Measurements from ENCODE around the gene SLC16A12.
A peak's percentile ranks its signal among the peaks of the same experiment; 100 is the strongest.
"Not testable (repeated sequence)": the region's sequence is repeated elsewhere in the genome, so short reads cannot be mapped to it uniquely, and the experiment has no call there.

SLC16A12 gene

DNA sequence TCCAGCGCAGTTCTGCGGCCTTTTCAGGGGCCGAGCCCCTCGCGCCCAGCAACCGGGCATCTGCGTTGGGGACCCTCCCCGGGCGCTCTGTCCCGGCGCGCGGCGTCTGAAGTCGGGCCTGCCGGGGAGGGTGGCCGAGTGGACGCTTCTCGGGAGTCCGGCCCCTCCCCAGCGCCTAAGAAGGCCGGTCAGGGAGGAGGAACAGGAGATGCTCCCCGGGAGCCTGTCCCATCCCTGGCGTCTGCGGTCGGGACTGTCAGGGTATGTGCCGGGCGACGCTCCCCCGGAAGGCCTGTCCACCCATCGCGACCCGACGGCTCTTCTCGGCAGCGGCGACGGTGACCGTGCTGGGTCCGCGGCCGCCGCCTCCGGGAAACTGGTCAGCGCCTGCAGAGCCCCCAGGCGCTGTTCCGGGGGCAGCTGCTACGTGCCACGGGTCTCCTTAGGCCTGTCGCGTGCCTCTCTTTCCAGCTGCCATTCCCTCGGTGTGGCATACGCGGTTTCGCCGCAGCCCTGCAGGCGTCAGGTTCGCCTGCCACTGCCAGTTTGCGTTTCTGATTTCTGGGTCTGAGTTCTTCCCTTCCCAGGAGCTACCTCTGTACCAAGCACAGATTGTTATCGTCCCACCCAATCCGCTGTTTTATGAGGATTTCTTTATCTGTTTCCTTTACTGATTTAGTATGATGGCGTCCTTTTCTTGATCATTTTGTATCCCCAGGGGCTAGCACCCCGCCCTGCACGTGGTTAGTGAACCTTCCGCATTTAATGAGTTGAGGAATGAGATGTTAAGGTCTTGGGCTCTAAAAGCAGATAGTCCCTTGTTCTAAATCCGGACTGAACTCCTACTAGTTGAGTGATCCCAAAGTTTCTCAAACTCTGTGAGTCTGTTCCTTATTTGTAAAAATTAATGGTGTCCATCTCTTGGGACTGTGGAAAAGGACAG lies 120.2 kb downstream of the SLC16A12 start:
- DNase-seq, result peak in 12 of 14 donors; percentile 53 to 92 (median 72)

DNA sequence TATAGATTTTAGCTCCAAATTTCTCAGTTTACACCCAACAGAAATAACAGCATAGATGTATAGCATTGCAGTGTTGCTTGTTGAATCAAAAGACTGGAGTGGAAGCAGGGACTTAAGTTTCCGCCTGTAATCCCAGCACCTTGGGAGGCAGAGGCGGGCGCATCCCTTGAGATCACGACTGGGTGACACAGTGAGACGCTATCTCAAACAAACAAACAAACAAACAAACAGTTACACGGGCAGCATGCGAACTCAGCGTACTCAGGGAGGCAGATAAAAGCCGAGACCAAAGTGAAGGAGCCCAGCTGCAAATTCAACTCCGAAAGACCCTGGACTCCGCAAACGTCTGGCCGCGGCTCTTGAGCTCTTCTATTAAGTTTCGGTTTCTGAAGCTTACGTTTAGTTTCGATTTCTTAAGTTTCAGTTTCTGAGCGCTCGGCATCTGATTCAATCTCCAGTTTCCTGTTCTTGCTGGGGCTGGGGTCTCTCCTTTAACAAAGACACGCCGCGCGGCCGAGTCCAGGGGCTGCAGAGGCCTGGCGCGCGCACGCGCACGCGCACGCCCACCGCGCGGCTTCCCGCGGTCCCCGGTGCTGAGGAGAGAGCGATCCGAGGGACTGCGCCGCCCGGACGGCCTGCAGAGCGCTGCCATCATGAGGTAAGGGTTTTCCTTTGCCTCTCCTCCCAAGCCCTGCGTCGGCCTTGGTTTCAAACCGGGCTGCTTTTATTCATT lies 121.1 kb downstream of the SLC16A12 start, which contains the start of gene IFIT5:
Gene IFIT5, plus strand, starts transcription at position 423 of the 733 bp plus-strand sequence. Its CDS starts 231 bp downstream, at position 654.
- peak in 11 of 14 donors; percentile 66 to 88 (median 74) for DNase-seq

DNA sequence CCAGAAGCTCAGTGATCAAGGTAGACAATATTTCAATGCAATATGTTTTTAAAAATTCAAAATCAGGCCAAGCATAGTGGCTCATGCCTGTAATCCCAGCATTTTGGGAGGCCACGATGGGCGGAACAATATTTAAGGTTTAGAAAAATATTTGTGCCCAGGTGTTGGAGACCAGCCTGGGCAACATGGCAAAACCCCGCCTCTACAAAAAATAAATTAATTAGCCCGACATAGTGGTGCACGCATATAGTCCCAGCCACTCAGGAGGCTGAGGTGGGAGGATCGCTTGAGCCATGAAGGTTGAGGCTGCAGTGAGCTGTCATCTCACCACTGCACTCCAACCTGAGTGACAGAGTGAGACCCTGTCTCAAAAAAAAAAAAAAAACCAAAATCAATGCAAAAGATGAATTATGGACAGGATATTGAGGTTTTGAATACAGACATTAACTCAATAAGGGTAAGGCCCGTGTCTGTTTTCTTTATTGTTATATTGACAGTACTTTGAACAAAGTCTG lies 121.9 kb downstream of the SLC16A12 start:
- DNase-seq, result no peak

DNA sequence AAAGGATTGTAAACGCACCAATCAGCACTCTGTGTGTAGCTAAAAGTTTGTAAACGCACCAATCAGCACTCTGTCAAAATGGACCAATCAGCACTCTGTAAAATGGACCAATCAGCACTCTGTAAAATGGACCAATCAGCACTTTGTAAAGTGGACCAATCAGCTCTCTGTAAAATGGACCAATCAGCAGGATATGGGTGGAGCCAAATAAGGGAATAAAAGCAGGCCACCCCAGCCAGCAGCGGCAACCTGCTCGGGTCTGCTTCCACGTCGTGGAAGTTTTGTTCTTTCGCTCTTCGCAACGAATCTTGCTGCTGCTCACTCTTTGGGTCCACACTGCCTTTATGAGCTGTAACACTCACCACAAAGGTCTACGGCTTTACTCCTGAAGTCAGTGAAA lies 123.1 kb downstream of the SLC16A12 start:
- not testable (repeated sequence) for DNase-seq

DNA sequence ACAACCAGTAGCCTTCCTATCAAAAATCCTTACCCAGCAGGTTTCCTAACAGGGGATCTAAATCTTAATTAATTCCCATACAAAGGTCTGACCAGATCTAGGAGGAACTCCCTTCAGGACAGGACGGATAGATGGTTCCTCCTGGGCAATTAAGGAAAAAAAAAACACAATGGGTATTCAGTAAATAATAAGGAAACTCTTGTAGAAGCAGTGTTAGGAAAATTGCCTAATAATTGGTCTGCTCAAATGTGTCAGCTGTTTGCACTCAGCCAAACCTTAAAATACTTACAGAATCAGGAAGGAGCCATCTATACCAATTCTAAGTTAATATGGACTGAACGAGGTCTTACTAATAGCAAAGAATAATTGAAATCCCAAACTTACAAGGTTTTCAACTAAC lies 124.3 kb downstream of the SLC16A12 start:
- DNase-seq, result not testable (repeated sequence)

DNA sequence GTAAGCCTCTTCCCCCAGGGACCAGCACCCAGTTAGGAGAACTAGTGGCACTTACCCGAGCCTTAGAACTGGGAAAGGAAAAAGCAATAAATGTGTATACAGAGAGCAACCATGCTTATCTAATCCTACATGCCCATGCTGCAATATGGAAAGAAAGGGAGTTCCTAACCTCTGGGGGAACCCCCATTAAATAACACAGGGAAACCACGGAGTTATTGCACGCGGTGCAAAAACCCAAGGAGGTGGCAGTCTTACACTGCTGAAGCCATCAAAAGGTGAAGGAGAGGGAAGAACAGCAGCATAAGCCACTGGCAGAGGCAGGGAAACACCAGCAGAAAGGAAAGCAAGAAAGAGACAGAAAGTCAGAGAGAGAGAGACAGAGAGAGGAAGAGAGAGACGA lies 124.8 kb downstream of the SLC16A12 start:
- not testable (repeated sequence) for DNase-seq

DNA sequence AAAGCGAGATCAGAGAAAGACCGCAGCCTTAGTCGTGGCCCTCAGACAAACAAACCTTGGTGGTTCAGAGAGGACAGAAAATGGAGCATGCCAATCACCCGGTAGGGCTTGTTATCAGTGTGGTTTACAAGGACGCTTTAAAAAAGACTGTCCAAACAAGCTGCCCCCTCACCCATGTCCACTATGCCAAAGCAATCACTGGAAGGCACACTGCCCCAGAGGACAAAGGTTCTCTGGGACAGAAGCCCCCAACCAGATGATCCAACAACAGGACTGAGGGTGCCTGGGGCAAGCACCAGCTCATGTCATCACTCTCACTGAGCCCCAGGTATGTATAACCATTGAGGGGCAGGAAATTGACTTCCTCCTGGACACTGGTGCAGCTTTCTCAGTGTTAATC lies 126.1 kb downstream of the SLC16A12 start:
- DNase-seq, result not testable (repeated sequence)

DNA sequence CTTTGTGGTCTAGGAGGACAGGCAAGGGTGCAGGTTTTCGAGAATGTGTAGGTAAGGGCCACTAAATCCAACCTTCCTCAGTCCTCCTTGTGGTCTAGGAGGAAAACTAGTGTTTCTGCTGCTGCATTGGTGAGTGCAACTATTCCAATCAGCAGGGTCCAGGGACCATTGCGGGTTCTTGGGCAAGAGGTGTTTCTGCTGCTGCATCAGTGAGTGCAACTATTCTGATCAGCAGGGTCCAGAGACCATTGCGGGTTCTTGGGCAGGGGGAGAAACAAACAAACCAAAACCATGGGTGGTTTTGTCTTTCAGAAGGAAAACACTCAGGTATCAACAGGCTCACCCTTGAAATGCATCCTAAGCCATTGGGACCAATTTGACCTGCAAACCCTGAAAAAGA lies 127.6 kb downstream of the SLC16A12 start:
- DNase-seq, result not testable (repeated sequence)

DNA sequence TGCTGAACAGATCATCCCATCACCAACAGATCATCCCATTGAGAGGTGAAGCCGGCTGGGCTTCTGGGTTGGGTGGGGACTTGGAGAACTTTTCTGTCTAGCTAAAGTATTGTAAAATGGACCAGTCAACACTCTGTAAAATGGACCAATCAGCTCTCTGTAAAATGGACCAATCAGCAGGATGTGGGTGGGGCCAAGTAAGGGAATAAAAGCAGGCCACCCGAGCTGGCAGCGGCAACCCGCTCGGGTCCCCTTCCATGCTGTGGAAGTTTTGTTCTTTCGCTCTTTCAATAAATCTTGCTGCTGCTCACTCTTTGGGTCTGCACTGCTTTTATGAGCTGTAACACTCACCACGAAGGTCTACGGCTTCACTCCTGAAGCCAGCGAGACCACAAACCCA lies 129.2 kb downstream of the SLC16A12 start:
- DNase-seq, result not testable (repeated sequence)

DNA sequence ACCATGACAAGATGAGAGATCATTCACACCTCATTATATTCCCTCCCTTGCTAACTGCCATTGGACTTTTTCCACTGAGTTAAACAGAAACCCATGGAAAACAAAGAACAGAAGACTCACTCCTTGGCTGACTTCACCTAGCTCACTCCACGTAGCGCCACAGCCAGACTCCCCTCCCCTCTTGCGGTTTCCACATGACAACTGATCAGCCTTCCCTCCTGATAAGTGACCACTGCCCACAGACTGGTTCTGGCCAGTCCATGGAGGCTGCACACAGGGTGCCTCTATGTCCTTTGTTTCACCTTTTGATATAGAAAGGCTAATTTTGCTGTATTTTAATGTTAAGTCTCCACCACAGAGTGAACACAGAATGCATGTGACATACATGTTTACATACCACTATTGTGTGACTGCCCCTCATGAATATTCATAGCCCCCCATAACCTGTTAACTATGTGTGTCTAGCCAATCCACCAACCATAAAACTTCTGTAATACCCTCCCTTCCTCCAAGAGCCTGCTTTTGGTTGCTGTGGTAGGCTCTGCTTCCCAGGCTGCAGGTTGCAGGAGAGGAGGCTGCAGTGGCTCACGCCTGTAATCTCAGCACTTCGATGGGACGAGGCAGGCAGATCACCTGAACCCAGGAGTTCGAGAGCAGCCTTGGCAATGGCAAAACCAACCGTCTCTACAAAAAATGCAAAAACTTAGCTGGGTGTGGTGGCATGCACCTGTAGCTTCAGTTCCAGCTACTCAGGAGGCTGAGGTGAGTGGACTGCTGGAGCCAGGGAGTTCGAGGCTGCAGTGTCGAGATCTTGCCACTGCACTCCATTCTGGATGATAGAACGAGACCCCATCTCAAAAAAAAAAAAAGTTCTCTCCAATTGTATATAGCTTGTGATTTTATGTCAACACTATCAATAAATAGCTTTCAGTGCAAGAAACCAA lies 131.0 kb downstream of the SLC16A12 start:
- DNase-seq, result no peak

DNA sequence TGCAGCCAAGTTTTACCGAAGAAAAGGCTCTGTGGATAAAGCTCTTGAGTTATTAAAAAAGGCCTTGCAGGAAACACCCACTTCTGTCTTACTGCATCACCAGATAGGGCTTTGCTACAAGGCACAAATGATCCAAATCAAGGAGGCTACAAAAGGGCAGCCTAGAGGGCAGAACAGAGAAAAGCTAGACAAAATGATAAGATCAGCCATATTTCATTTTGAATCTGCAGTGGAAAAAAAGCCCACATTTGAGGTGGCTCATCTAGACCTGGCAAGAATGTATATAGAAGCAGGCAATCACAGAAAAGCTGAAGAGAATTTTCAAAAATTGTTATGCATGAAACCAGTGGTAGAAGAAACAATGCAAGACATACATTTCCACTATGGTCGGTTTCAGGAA lies 132.4 kb downstream of the SLC16A12 start:
- no peak for DNase-seq

DNA sequence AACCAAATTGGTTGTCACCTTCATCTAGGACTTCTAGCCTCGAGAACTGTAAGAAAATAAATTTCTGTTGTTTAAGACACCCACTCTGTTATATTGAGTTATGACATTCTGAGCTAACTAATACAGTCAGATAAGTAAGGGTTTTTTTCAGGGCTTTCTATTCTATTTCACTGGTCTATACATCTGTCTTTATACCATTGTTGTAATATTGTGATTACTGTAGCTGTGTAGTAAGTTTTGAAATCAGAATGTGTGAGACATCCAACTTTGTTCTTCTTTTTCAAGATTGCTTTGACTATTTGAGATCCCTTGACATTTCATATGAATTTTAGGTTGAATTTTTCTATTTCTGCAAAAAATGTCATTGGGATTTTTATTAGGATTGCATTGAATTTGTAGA lies 135.4 kb downstream of the SLC16A12 start:
- no peak for DNase-seq

DNA sequence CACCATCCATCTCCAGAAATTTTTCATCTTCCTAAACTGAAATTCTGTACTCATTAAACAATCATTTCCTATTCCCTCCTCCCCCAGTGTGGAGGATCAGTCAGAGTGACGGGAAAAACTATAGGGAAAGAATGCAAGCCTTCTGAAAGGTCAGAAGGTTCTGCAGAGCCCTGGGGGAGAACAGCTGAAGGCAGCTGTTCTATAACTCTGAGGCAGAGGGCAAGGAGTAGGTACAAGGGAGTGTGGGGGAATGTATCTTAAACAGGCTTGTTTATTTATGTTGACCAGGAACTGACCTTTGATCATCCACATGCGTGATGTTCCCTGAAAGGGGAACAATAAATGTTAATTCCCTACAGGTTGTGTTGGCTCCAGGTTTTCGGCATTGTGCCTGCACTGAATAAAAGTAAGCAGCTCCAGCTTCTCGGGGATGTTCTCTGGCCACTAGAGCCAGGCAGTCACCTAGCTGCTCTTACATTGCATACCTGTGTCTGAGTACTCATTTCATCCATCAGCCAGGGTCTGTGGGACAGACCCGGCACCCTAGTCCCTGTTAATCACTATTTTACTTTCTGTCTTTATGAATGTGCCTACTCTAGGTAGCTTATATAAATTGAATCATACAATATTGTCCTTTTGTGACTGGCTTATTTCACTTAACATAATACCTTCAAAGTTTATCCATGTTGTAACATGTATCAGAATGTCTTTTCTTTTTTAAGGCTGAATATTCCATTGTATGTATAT lies 137.2 kb downstream of the SLC16A12 start:
- no peak for DNase-seq

DNA sequence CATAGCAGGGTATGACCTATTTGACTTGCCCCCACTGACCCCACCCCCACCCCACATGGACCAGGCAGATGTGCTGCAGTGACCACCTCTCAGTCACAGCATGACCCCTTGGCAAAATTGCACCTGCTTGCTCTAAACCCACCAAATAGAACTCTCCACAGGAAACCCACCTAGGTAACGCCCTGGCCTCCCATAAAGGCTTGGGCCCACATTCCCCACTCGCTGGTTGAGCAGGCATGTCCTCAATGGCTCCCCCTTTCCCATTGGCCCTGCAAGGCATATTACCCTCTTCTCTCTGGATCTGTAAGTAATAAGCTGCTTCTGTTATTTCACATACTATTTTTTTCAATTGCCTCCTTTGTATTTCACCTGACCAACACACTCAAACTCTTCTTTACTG lies 140.3 kb downstream of the SLC16A12 start:
- no peak for DNase-seq

DNA sequence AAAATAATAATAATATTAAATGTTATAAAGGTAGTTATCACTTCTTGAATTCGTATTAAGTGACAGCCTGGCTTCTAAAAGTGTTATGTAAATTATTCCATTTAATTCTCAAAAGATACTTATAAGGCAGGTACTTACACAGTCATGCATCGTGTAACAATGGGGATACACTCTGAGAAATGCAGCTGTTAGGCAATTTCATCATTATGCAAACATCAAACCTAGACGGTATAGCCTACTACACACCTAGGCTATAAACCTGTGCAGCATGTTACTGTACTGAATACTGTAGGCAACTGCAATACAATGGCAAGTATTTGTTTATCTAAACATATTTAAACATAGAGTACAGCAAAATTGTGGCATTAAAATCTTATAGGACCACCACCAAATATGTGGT lies 141.5 kb downstream of the SLC16A12 start:
- no peak for DNase-seq

DNA sequence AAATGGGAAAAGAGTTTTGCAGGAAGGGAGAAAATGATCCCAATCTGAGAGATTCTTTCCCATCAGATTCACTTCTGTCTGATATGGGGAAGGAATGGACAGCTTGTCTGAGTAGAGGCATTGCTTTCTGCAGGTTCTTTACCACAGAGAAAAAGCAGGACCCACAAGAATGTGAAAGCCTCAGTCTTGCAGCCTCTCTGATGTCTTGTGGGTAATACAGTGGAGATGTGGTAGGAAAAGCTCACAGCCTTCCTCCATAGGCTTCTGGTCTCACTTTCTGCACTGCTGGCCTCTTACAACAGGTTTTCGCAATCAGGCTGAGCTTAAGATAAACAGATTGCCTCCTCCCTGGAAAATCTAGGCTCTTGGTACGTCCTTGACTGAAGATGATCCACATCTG lies 142.4 kb downstream of the SLC16A12 start:
- DNase-seq, result peak in 7 of 14 donors; percentile 16 to 70 (median 28)

DNA sequence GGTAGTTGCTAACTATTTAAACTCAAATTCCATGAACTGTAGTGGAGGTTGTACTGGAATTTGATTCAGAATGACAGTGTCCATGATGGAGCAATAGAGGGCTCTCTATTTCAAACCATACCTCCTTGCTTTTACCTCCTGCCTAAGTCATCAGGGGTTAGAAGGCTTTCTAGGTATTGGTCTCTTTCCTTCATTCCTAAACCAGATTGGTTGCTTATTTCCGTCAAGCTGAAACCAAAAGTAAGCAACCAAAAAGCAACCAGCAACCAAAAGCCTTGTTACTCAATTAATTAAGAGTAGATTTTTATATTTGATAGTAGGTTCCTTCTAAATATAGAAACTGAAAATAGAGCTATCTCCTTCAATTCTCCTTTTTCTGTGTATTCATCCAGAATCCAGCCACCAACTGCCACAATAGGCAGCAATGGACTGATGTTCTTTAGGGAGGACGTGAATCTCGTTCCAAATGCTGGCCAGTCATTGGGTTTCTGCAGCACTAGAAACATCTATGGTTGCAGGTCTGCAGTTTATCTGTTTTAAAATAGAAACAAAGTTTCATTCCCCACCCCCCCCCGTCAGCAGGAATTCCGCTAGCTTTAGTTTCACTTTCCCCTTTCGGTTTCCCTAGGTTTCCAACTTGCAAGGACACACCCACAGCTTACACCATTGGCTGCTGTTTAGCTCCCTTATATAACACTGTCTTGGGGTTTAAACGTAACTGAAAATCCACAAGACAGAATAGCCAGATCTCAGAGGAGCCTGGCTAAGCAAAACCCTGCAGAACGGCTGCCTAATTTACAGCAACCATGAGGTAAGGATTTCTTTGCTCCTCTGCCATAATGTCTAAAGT lies 143.3 kb downstream of the SLC16A12 start, which contains the start of gene IFIT1:
Gene IFIT1, plus strand, starts transcription at position 717 of the 850 bp plus-strand sequence. Its CDS starts 90 bp downstream, at position 807.
- peak in 12 of 14 donors; percentile 23 to 93 (median 50) for DNase-seq

DNA sequence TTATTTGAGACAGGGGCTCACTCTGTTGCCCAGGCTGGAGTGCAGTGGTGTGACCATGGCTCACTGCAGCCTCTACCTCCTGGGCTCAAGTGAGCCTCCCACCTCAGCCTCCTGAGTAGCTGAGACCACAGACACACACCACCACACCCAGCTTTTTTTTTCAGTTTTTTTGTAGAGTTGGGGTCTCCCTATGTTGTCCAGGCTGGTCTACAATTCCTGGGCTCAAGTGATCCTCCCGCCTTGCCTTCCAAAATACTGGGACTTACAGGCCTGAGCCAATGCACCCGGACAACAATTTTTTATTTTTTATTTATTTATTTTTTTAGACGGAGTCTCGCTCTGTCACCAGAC lies 144.2 kb downstream of the SLC16A12 start:
- DNase-seq, result not testable (repeated sequence)

DNA sequence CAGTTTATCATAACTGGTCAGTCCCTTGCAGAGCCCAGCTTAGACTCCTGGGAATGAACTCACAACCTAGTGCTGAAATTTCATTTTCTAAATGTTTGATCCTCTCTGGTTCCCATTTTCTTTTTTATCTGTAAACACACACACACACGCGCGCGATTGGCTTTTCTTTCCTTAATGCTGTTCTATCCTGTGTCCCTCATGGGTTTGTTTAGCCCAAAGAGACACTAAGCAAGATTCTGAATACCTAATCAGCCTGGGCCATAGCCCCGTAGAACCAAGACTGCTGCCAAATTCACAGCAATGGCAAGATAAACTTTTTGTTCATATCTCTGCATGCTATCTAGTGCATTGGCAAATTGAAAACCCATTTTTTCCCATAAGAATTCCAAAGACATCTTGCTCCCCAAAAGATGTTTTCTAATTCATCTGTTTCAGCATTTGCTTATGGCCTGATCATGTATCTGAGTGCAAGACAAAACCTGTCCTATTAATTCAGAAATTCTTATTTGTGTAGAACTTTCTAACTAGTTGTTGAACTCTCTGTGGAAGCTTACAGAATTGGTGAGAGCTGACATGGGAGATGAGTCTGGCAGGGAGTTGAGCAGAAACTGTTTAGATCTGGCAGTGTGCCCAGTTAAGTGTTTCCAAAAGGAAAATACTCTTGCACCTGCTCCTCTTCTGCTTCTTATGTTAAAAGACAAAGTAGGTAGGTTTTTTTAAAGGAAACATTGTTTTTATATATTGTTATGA lies 144.7 kb downstream of the SLC16A12 start:
- DNase-seq, result peak in 1 of 14 donors; percentile 35

Data from C1 segment of cervical spinal cord (tissue), 14 donors.